ENCODE results near the gene RAI1. TPM values are rescaled to one million over a fixed set of nuclear protein-coding genes. Genes with fewer than 3 reads are reported as not detected.

The RAI1 gene
- total RNA-seq, 3 donors from 2014 or later: 12.9 to 29.2 (median 17.0) TPM

GRCh38 chr17:17819561-17819995 is 138.3 kb downstream of the RAI1 start:
- H3K4me3 ChIP-seq: no peak overlapping the region
- TF ChIP-seq CTCF (IDR thresholded peaks at IDR 0.05): no peak
- peak; percentile 42 for ATAC-seq
- H3K9me3 ChIP-seq: no peaks in the 10 kb centered on the region
- intact Hi-C loops (cut with DNase I, micrococcal nuclease): no loop called here
- peaks cover 55% of the 10 kb centered on the region for H3K4me1 ChIP-seq (ENCODE audit: low read depth)
- peaks cover 7% of the 10 kb centered on the region for H3K36me3 ChIP-seq (ENCODE audit: low read depth)
- DNase-seq: peak; percentile 79 to 88 (median 80)

DNA sequence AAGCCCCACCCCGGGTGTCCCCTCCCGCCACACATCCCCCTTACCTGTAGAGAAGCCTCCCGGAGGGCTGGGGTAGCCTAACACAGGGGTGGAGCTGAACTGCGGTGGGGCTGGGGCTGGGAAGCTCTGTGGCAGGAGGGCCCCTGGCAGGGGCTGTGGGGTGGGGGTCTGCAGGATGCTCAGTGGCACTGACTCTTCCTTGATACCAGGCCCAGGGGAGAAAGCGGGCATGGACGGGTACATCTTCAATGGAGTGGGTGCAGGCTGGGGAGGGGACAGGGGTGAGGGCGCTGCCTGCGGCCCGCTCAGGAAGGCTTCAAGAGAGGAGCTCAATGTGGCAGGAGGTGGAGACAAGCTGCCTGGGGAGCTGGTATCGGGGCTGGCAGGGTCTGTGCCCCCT is 138.8 kb downstream of the RAI1 start:
- no peaks in the 10 kb centered on the region for H3K9me3 ChIP-seq
- H3K4me3 ChIP-seq: no peak overlapping the region
- DNase-seq (no peak), ATAC-seq (no peak)
- TF ChIP-seq CTCF (IDR thresholded peaks at IDR 0.05): no peak
- peaks cover 59% of the 10 kb centered on the region for H3K4me1 ChIP-seq (ENCODE audit: low read depth)
- intact Hi-C loops (cut with DNase I, micrococcal nuclease): no loop called here
- H3K36me3 ChIP-seq (ENCODE audit: low read depth): peaks cover 7% of the 10 kb centered on the region

DNA sequence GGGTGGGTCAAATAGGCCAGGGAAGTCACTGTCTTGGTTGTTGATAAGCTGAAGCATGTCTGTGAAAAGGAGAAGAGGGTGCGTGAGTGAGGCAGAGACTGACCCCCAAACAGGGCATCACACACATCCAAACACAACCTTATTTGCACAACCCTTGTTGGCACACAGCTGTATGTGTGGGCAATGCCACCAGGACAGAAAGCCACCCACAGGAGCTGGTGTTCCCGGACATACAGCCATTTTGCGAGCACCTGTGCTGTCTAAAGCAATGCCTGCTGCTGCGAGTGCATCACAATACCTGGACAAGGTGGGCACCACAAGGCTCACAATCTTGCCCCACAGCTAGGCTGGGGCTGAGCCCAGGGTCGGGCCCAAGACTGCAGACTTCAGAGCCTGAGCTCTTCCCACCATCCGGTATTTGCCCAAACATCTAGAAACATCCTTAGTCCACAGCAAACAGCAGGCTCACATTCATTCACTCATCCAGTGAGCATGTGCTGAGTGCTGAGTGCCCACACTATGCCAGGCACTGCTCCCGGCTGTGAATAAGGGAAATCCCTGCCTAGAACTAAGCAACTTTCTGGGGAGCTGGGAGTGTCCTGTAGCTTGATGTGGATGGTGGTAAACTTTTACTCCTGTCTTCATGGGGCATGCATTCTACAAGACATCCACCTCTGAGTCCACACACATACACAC is 139.4 kb downstream of the RAI1 start:
- peak in 1 of 3 donors; percentile 16 for DNase-seq
- Histone ChIP-seq H3K4me1 (ENCODE audit: low read depth) (peaks cover 65% of the 10 kb centered on the region), H3K36me3 (ENCODE audit: low read depth) (peaks cover 7% of the 10 kb centered on the region), H3K9me3 (no peaks in the 10 kb centered on the region), H3K4me3 (no peak overlapping the region)
- ATAC-seq: no peak
- intact Hi-C loops (cut with DNase I, micrococcal nuclease): no loop called here
- no peak for TF ChIP-seq CTCF (IDR thresholded peaks at IDR 0.05)

DNA sequence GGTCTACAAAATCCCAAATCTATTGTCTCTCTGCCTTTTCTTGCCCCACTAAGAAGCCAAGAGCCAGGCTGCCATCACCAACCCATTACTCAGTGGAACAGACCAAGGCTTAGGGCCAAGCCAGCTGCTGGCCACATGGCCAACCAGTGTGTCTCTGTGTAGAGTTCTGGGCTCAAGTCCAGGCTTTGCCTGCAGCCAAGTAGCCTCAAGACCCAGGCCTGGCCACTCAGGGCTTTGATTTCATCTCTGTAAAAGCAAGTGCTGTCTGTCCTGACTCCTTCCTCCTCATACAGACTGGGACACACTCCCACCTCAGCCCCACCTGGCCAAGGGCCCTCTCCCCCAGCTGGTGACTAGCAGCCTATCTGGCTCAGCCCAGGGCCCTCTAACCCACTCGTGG is 140.9 kb downstream of the RAI1 start:
- ATAC-seq: no peak

GRCh38 chr17:17822616-17823015 is 141.4 kb downstream of the RAI1 start:
- Histone ChIP-seq H3K36me3 (ENCODE audit: low read depth) (no peaks in the 10 kb centered on the region), H3K4me3 (no peak overlapping the region), H3K9me3 (no peaks in the 10 kb centered on the region), H3K4me1 (ENCODE audit: low read depth) (peaks cover 79% of the 10 kb centered on the region)
- TF ChIP-seq CTCF (IDR thresholded peaks at IDR 0.05): no peak
- no peak for ATAC-seq
- intact Hi-C loops (cut with DNase I, micrococcal nuclease): no loop called here
- DNase-seq: peak in 1 of 3 donors; percentile 44

More for the DNA sequence above, 140.9 kb downstream of the RAI1 start:
- Histone ChIP-seq H3K4me1 (ENCODE audit: low read depth) (peaks cover 79% of the 10 kb centered on the region), H3K36me3 (ENCODE audit: low read depth) (no peaks in the 10 kb centered on the region), H3K9me3 (no peaks in the 10 kb centered on the region), H3K4me3 (no peak overlapping the region)
- peak in 2 of 3 donors; percentile 60 to 67 for DNase-seq
- TF ChIP-seq CTCF (IDR thresholded peaks at IDR 0.05): no peak
- intact Hi-C loops (cut with DNase I, micrococcal nuclease): no loop called here
